ENCODE data around the gene RASL10B. TPM values are rescaled to one million over a fixed set of nuclear protein-coding genes. Genes with fewer than 3 reads are reported as not detected.

RASL10B gene
- total RNA-seq, 1 experiment from 2014 or later: 4.3 TPM

GRCh38 chr17:35709874-35710273 lies 21.6 kb upstream of the RASL10B start:
- Histone ChIP-seq H3K9me3 (ENCODE audit: control insufficient read depth, insufficient read depth, low read depth, low read length) (no peaks in the 10 kb centered on the region), H3K27me3 (ENCODE audit: control insufficient read depth, insufficient read depth, low read length) (no peaks in the 10 kb centered on the region), H3K4me1 (ENCODE audit: control insufficient read depth, insufficient read depth, low read length) (no peaks in the 10 kb centered on the region), H3K27ac (ENCODE audit: low read length) (no peak overlapping the region), H3K4me3 (ENCODE audit: low read depth in 2 of 2, low read length in 2 of 2) (no peak overlapping the region), H3K36me3 (ENCODE audit: control insufficient read depth, insufficient read depth, low read length) (peaks cover 45% of the 10 kb centered on the region)
- no TSS peak for BruUV-seq (replicated peaks)
- intact Hi-C loops (cut with micrococcal nuclease; ENCODE audit: unreplicated experiment) (no loop called here), in situ Hi-C loops (cut with HindIII; ENCODE audit: low pct_unique_long_range_greater_than_20kb, low sequenced_read_pairs) (no loop called here)
- ATAC-seq (no peak), DNase-seq (ENCODE audit: low read depth, low spot score) (no peak)
- ChIA-PET POLR2A (no interaction called here), CTCF (no interaction called here)
- TF ChIP-seq POLR2AphosphoS5 (IDR thresholded peaks at IDR 0.05; ENCODE audit: low read depth, low read length): no peak
- no peak for TF ChIP-seq REST (IDR thresholded peaks at IDR 0.05; ENCODE audit: insufficient read depth in 1 of 2, low read depth in 2 of 2, low read length in 1 of 2)
- no peak for TF ChIP-seq SIN3A (IDR thresholded peaks at IDR 0.05; ENCODE audit: borderline replicate concordance, insufficient read depth, low read depth, low read length)
- no peak for TF ChIP-seq CTCF (IDR thresholded peaks at IDR 0.05)
- TF ChIP-seq TCF7L2 (IDR thresholded peaks at IDR 0.05; ENCODE audit: low read depth, low read length): no peak

GRCh38 chr17:35710950-35711349 lies 20.5 kb upstream of the RASL10B start:
- ChIA-PET POLR2A (no interaction called here), CTCF (no interaction called here)
- no peak for TF ChIP-seq TCF7L2 (IDR thresholded peaks at IDR 0.05; ENCODE audit: low read depth, low read length)
- TF ChIP-seq SIN3A (IDR thresholded peaks at IDR 0.05; ENCODE audit: borderline replicate concordance, insufficient read depth, low read depth, low read length): no peak
- TF ChIP-seq REST (IDR thresholded peaks at IDR 0.05; ENCODE audit: insufficient read depth in 1 of 2, low read depth in 2 of 2, low read length in 1 of 2): no peak
- TF ChIP-seq CTCF (IDR thresholded peaks at IDR 0.05): no peak
- TF ChIP-seq POLR2AphosphoS5 (IDR thresholded peaks at IDR 0.05; ENCODE audit: low read depth, low read length): no peak
- peaks cover 48% of the 10 kb centered on the region for H3K36me3 ChIP-seq (ENCODE audit: control insufficient read depth, insufficient read depth, low read length)
- no peaks in the 10 kb centered on the region for H3K27me3 ChIP-seq (ENCODE audit: control insufficient read depth, insufficient read depth, low read length)
- intact Hi-C loops (cut with micrococcal nuclease; ENCODE audit: unreplicated experiment) (no loop called here), in situ Hi-C loops (cut with HindIII; ENCODE audit: low pct_unique_long_range_greater_than_20kb, low sequenced_read_pairs) (no loop called here)
- no peaks in the 10 kb centered on the region for H3K9me3 ChIP-seq (ENCODE audit: control insufficient read depth, insufficient read depth, low read depth, low read length)
- H3K4me1 ChIP-seq (ENCODE audit: control insufficient read depth, insufficient read depth, low read length): no peaks in the 10 kb centered on the region
- ATAC-seq (no peak), DNase-seq (ENCODE audit: low read depth, low spot score) (no peak)
- no peak overlapping the region for H3K27ac ChIP-seq (ENCODE audit: low read length)
- H3K4me3 ChIP-seq (ENCODE audit: low read depth in 2 of 2, low read length in 2 of 2): no peak overlapping the region
- no TSS peak for BruUV-seq (replicated peaks)

All from Panc1 (cell line).